Keratinocyte (primary cell): ENCODE results near the gene ZSCAN5B. TPM values are rescaled to one million over a fixed set of nuclear protein-coding genes. Genes with fewer than 3 reads are reported as not detected.

Experiments used
- DNase-seq: peaks from one replicate; pipeline ENCODE4 v3.0.0-alpha.2; 2011; ENCODE audit warnings: low read depth, missing footprints, low spot score
- FAIRE-seq: peaks from 2 replicates; lab custom pipeline; 2011; peaks lifted over from hg19 to GRCh38; lab: Jason Lieb, UNC
- H2AFZ ChIP-seq: 2 replicates; pipeline ENCODE4 v1.6.0; 2012; ENCODE audit warnings: low read length, control low read depth, inconsistent platforms; ENCODE audit not compliant: control insufficient read depth
- H3K27ac ChIP-seq: 2 replicates; pipeline ENCODE4 v1.5.1; 2011; ENCODE audit warnings: low read length; ENCODE audit not compliant: control insufficient read depth, insufficient read depth
- H3K27me3 ChIP-seq: 3 replicates; pipeline ENCODE4 v1.6.0; 2011; ENCODE audit warnings: low read length; ENCODE audit not compliant: control insufficient read depth, insufficient read depth; ENCODE audit errors: extremely low read depth
- H3K36me3 ChIP-seq, 2 experiments: 2 replicates in 1 of 2; 3 replicates in 1 of 2; pipeline ENCODE4 v1.5.1; 2011; ENCODE audit warnings: low read length in 2 of 2, mild to moderate bottlenecking in 1 of 2; ENCODE audit not compliant: control insufficient read depth in 2 of 2, insufficient read depth in 2 of 2; ENCODE audit errors: extremely low read depth in 1 of 2
- H3K4me1 ChIP-seq: 3 replicates; pipeline ENCODE4 v1.5.1; 2011; ENCODE audit warnings: low read length; ENCODE audit not compliant: control insufficient read depth, insufficient read depth; ENCODE audit errors: extremely low read depth
- H3K4me2 ChIP-seq: 3 replicates; pipeline ENCODE4 v1.6.0; 2011; ENCODE audit warnings: low read depth, low read length; ENCODE audit not compliant: control insufficient read depth, insufficient read depth; ENCODE audit errors: extremely low read depth
- H3K4me3 ChIP-seq, 3 experiments: fragments of 200-600 bp in 1 of 3; sonication (generic) in 1 of 3; 2 replicates in 2 of 3; 3 replicates in 1 of 3; pipeline ENCODE4 v1.5.1; 2011 to 2016; ENCODE audit warnings: low read length in 3 of 3, mild to moderate bottlenecking in 3 of 3, control low read depth in 2 of 3, inconsistent platforms in 1 of 3, low read depth in 1 of 3, mixed read lengths in 1 of 3, mixed run types in 1 of 3, moderate library complexity in 1 of 3; ENCODE audit not compliant: control insufficient read depth in 2 of 3, insufficient read depth in 2 of 3; ENCODE audit errors: extremely low read depth in 1 of 3
- H3K79me2 ChIP-seq: 2 replicates; pipeline ENCODE4 v1.6.0; 2012; ENCODE audit warnings: low read length; ENCODE audit not compliant: control insufficient read depth, insufficient read depth
- H3K9ac ChIP-seq: 3 replicates; pipeline ENCODE4 v1.6.0; 2011; ENCODE audit warnings: low read length; ENCODE audit not compliant: control insufficient read depth, insufficient read depth; ENCODE audit errors: extremely low read depth
- H3K9me1 ChIP-seq: 3 replicates; pipeline ENCODE4 v1.6.0; 2011; ENCODE audit warnings: low read length; ENCODE audit not compliant: control insufficient read depth, insufficient read depth; ENCODE audit errors: extremely low read depth
- H3K9me3 ChIP-seq: 2 replicates; pipeline ENCODE4 v1.5.1; 2012; ENCODE audit warnings: low read depth, low read length; ENCODE audit not compliant: control insufficient read depth
- H4K20me1 ChIP-seq: 3 replicates; pipeline ENCODE4 v1.6.0; 2011; ENCODE audit warnings: low read length; ENCODE audit not compliant: control insufficient read depth, insufficient read depth; ENCODE audit errors: extremely low read depth
- EZH2 ChIP-seq: IDR thresholded peaks from one replicate; pipeline ENCODE4 v1.6.1; 2012; ENCODE audit warnings: inconsistent platforms, mild to moderate bottlenecking, low read length, moderate library complexity
- dilution Hi-C: fragments of 300-500 bp; cut with MboI; formaldehyde crosslinking; loops from one replicate; pipeline ENCODE4 v1.7.0; 2020; ENCODE audit warnings: low sequenced_read_pairs; ENCODE audit not compliant: extremely low pct_ligation_motif_present
- polyA plus RNA-seq, 5 experiments: library from polyadenylated mRNA; depleted of rRNA in 3 of 5; stranded (reverse) in 3 of 5; stranded (forward) in 1 of 5; unstranded in 1 of 5; fragments of >200 nt; gene quantifications; 1 replicate in 1 of 5; 2 replicates in 3 of 5; 3 replicates in 1 of 5; pipeline versions ENCODE4 v1.2.1 to v1.2.3, GENCODE V29; 2011 to 2012; ENCODE audit warnings: missing spikeins in 2 of 5, low read depth in 1 of 5, low replicate concordance in 1 of 5
- TF ChIP-seq, protein P1 (sequence below), 3 experiments: IDR thresholded peaks in 1 of 3; conservative IDR thresholded peaks in 1 of 3; optimal IDR thresholded peaks in 1 of 3; 2 replicates in 2 of 3; 3 replicates in 1 of 3; pipeline versions ENCODE3 to v1.5.1; 2011; ENCODE audit warnings: low read length in 3 of 3, mild to moderate bottlenecking in 3 of 3, moderate library complexity in 2 of 3, control low read depth in 1 of 3, inconsistent platforms in 1 of 3; ENCODE audit not compliant: insufficient read depth in 2 of 3; ENCODE audit errors: extremely low read depth in 1 of 3

The ZSCAN5B gene
- polyA plus RNA-seq, 1 donor (not counting 4 experiments of a cell fraction or from before 2014, with no cell fraction given), result not detected

DNA sequence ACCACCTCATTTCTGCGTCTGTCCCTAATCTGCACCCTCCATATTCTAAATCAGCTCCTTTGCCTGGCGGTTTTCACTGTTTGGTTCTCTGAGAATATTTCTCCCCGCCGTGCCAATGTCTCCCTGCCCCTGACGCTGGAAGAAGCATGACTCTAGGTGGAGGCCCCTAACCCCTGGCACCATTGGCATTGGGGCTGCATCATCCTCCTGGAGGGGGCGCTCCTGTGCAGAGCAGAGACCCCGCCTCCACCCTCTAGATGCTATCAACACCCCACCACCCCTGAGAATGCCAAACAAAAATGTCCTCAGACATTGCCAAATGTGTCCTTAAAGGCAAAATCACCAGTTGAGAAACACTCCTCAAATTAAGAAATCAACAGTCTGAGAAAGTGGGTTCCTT lies 6.5 kb downstream of the ZSCAN5B start:
- Histone ChIP-seq H3K9ac (no peak overlapping the region), H3K79me2 (no peaks in the 10 kb centered on the region), H3K9me1 (no peaks in the 10 kb centered on the region), H3K4me2 (no peak overlapping the region), H3K4me3 (no peak overlapping the region), H3K9me3 (no peaks in the 10 kb centered on the region), H4K20me1 (no peaks in the 10 kb centered on the region), H3K27ac (no peak overlapping the region), H3K36me3 (no peaks in the 10 kb centered on the region), H2AFZ (no peak overlapping the region), H3K4me1 (no peaks in the 10 kb centered on the region), H3K27me3 (no peaks in the 10 kb centered on the region)
- no peak for TF ChIP-seq EZH2
- TF ChIP-seq, protein P1, sequence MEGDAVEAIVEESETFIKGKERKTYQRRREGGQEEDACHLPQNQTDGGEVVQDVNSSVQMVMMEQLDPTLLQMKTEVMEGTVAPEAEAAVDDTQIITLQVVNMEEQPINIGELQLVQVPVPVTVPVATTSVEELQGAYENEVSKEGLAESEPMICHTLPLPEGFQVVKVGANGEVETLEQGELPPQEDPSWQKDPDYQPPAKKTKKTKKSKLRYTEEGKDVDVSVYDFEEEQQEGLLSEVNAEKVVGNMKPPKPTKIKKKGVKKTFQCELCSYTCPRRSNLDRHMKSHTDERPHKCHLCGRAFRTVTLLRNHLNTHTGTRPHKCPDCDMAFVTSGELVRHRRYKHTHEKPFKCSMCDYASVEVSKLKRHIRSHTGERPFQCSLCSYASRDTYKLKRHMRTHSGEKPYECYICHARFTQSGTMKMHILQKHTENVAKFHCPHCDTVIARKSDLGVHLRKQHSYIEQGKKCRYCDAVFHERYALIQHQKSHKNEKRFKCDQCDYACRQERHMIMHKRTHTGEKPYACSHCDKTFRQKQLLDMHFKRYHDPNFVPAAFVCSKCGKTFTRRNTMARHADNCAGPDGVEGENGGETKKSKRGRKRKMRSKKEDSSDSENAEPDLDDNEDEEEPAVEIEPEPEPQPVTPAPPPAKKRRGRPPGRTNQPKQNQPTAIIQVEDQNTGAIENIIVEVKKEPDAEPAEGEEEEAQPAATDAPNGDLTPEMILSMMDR (optimal IDR thresholded peaks at IDR 0.05 in 1 of 3, IDR thresholded peaks at IDR 0.05 in 1 of 3, conservative IDR thresholded peaks at IDR 0.05 in 1 of 3; ENCODE audit: extremely low read depth in 1 of 3, insufficient read depth in 2 of 3, low read length in 3 of 3), result no peak
- DNase-seq (no peak), FAIRE-seq (no peak)
- dilution Hi-C loops, result no loop called here

- no peak overlapping the region for H3K9ac ChIP-seq
- dilution Hi-C loops, result no loop called here
- DNase-seq (no peak), FAIRE-seq (no peak)
- H3K27ac ChIP-seq, result no peak overlapping the region
- no peaks in the 10 kb centered on the region for H3K9me1 ChIP-seq
- H3K4me1 ChIP-seq, result no peaks in the 10 kb centered on the region
- H3K27me3 ChIP-seq, result no peaks in the 10 kb centered on the region
- H3K4me3 ChIP-seq, result no peak overlapping the region
- H4K20me1 ChIP-seq, result no peaks in the 10 kb centered on the region
- H3K9me3 ChIP-seq, result no peaks in the 10 kb centered on the region
- H3K36me3 ChIP-seq, result no peaks in the 10 kb centered on the region
- no peak for TF ChIP-seq EZH2
- TF ChIP-seq, protein P1 (optimal IDR thresholded peaks at IDR 0.05 in 1 of 3, IDR thresholded peaks at IDR 0.05 in 1 of 3, conservative IDR thresholded peaks at IDR 0.05 in 1 of 3; ENCODE audit: extremely low read depth in 1 of 3, insufficient read depth in 2 of 3, low read length in 3 of 3), result no peak
- no peak overlapping the region for H2AFZ ChIP-seq
- no peaks in the 10 kb centered on the region for H3K79me2 ChIP-seq
- H3K4me2 ChIP-seq, result no peak overlapping the region
Measured at GRCh38 chr19:56189785-56190184, 7.8 kb downstream of the ZSCAN5B start.
